HL-60 (cell line): ENCODE measurements around the gene LARGE2.

ENCODE experiments used
- DNase-seq, 2 experiments: peaks; one replicate each; pipeline ENCODE4 v3.0.0-alpha.2; 2010 to 2020; ENCODE audit warnings: low read depth in 1 of 2, low spot score in 1 of 2
- H3K27ac ChIP-seq: fragments of 250-450 bp; sonication (Bioruptor Pico); replicated peaks from 2 replicates; pipeline ENCODE4 v1.5.1; 2020; ENCODE audit warnings: mild to moderate bottlenecking, moderate library complexity
- H3K27me3 ChIP-seq: fragments of 250-450 bp; sonication (Bioruptor Pico); 2 replicates; pipeline ENCODE4 v1.5.1; 2021; ENCODE audit warnings: mild to moderate bottlenecking, moderate library complexity; ENCODE audit not compliant: insufficient read depth, poor library complexity, severe bottlenecking
- H3K4me3 ChIP-seq: replicated peaks from 2 replicates; pipeline ENCODE4 v1.5.1; 2011; ENCODE audit warnings: mild to moderate bottlenecking, control low read depth, low read length; ENCODE audit not compliant: insufficient read depth
- CTCF ChIP-seq: IDR thresholded peaks from one replicate; pipeline ENCODE4 v1.5.1; 2011; ENCODE audit warnings: low read length, control low read depth, inconsistent platforms; ENCODE audit not compliant: insufficient read depth
- GABPA ChIP-seq: IDR thresholded peaks from 2 replicates; pipeline ENCODE4 v1.6.1; 2012; ENCODE audit warnings: low read depth
- POLR2AphosphoS5 ChIP-seq: IDR thresholded peaks from 2 replicates; pipeline ENCODE4 v1.6.1; 2012; ENCODE audit warnings: low read depth
- REST ChIP-seq: IDR thresholded peaks from 2 replicates; pipeline ENCODE4 v1.6.1; 2012; ENCODE audit warnings: low read depth; ENCODE audit not compliant: insufficient replicate concordance
- SPI1 ChIP-seq: IDR thresholded peaks from 2 replicates; pipeline ENCODE4 v1.6.1; 2012; ENCODE audit warnings: low read depth, mild to moderate bottlenecking, borderline replicate concordance

The LARGE2 gene

DNA sequence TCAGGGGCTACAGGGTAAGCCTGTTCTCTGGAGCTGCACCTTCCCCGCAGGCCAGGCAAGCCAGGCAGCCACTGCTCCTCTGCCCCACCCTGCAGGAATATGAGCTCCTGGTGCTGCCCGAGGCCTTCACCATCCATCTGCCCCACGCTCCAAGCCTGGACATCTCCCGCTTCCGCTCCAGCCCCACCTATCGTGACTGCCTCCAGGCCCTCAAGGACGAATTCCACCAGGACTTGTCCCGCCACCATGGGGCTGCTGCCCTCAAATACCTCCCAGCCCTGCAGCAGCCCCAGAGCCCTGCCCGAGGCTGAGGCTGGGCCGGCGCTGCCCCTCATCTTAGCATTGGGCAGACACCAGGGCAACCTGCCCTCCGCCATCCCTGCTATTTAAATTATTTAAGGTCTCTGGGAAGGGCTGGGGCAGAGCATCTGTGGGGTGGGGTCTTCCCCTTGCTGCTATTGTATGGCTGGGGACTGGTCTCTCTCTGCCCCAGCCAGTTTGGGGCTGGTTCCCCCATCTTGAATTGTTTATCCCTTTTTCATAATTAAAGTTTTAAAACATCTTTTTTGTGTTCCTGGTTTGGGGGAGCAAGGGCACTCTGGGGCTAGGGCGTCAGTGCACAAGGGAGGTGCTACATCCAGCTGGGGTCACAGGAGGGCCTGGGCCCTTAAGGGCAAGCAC is 6.2 kb downstream of the LARGE2 start:
- Histone ChIP-seq H3K27ac (no peak overlapping the region), H3K27me3 (peaks cover 8% of the 10 kb centered on the region), H3K4me3 (no peak overlapping the region)
- no peak for TF ChIP-seq SPI1
- no peak for TF ChIP-seq CTCF
- TF ChIP-seq POLR2AphosphoS5 = no peak
- TF ChIP-seq GABPA = no peak
- TF ChIP-seq REST = no peak
- no peak for DNase-seq

DNA sequence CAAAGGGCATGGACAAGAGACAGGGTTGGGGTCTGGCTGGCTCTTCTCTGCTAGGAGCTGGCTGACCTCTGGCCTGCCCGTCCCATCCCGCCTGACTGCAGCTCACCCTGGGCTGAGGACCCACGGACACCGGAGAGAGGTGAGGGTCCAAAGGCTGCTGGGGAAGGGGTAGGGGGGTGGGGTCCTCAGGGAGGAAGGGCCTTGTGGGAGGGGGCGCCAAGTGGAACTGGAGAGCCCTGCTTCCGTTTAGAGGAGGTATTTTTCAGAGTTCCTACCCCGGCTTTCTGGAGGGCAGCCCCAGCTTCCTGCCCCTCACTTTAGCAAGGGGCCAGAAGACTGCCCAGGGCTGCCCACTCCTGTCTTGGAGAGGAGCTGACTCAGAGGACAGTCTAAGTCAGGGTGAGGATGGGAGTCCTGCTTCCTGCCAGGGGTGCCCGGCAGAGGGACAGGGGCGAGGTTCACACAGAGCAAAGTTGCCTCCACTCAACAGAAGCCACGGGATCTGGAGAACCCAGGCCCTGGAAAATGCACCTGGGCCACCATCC is 7.1 kb downstream of the LARGE2 start:
- no peak for DNase-seq
- no peak overlapping the region for H3K4me3 ChIP-seq
- H3K27me3 ChIP-seq = peaks cover 2% of the 10 kb centered on the region
- no peak overlapping the region for H3K27ac ChIP-seq
- no peak for TF ChIP-seq REST
- TF ChIP-seq GABPA = no peak
- TF ChIP-seq CTCF = no peak
- TF ChIP-seq POLR2AphosphoS5 = no peak
- TF ChIP-seq SPI1 = no peak

DNA sequence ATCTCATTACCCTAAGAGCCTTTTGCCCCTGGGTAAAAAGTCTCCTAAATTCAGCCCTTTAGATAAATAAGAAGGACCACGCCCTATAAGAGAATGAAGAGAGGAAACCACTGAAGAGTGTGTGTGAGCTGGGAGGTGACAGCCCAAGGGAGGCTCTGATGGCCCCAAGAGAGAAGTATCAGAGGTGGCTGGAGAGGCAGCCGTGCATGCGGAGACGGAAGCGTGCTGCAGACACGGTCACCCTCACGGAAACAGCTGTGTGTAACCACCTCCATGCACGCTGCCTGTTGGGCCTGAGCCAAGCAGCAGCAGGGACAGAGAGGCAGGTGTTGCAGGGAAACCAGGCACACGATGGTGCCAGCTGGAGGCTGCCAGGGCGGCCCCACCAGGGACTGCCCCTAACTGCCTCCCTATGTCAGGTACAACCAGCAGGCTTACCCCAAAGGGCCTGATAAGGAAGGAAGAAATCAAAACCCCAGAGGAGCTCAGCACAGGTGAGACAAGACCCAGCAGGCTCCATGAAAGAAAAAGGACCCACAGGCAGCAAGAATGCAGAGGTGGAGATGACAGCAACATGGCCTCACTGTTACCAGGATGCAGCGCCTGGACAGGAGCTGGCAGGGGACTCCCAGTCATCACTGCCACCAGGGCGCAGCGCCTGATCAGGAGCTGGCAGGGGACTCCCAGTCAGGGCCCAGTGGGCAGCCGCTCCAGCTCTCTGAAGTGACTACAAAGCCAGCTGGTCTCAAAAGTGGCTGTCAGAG is 7.8 kb downstream of the LARGE2 start:
- DNase-seq = peak; percentile 66 to 82
- TF ChIP-seq CTCF (no peak), GABPA (peak; percentile 54; the same call in 1 of the 2 replicates), POLR2AphosphoS5 (peak; percentile 95)
- Histone ChIP-seq H3K27ac (no peak overlapping the region), H3K27me3 (no peaks in the 10 kb centered on the region), H3K4me3 (no peak overlapping the region)
